Measurements from ENCODE around the gene SLC2A1. TPM values are rescaled to one million over a fixed set of nuclear protein-coding genes. Genes with fewer than 3 reads are reported as not detected.

The SLC2A1 gene
- total and polyA plus RNA-seq, 12 donors = 4.6 to 123 (median 24.3) TPM

- H3K27ac ChIP-seq = no peak overlapping the region
- H3K27me3 ChIP-seq = no peaks in the 10 kb centered on the region
- DNase-seq = no peak
- no peak for TF ChIP-seq CTCF (IDR thresholded peaks at IDR 0.05)
- no peak for TF ChIP-seq POLR2A (IDR thresholded peaks at IDR 0.05)
- H3K36me3 ChIP-seq (replicated peaks in 1 of 2) = no peaks in the 10 kb centered on the region
- intact Hi-C loops (cut with DNase I) = no loop called here
- no peaks in the 10 kb centered on the region for H3K9me3 ChIP-seq (replicated peaks in 1 of 3)
- peaks cover 0 to 11% of the 10 kb centered on the region in 2 donors for H3K4me1 ChIP-seq (replicated peaks in 1 of 2)
- no peak overlapping the region for H3K4me3 ChIP-seq
- 68 to 77% (median 73%) methylated on average over 9 of the region's 9 CpGs for WGBS, 4 donors
Measured at GRCh38 chr1:42949312-42950115, 9.2 kb downstream of the SLC2A1 start.

GRCh38 chr1:42947965-42948732, 10.5 kb downstream of the SLC2A1 start:
- no peak for DNase-seq
- intact Hi-C loops (cut with DNase I) = no loop called here
- no peaks in the 10 kb centered on the region for H3K36me3 ChIP-seq (replicated peaks in 1 of 2)
- no peaks in the 10 kb centered on the region for H3K27me3 ChIP-seq
- peak overlapping the region in 1 of 5 donors; percentile 22 for H3K27ac ChIP-seq
- WGBS, 4 donors = 81 to 85% (median 82%) methylated on average over 11 to 13 of the region's 13 CpGs
- peaks cover 0 to 24% of the 10 kb centered on the region in 2 donors for H3K4me1 ChIP-seq (replicated peaks in 1 of 2)
- TF ChIP-seq POLR2A (IDR thresholded peaks at IDR 0.05) (no peak), CTCF (IDR thresholded peaks at IDR 0.05) (no peak)
- H3K4me3 ChIP-seq = no peak overlapping the region
- H3K9me3 ChIP-seq (replicated peaks in 1 of 3) = no peaks in the 10 kb centered on the region

GRCh38 chr1:42947117-42947516, 11.6 kb downstream of the SLC2A1 start:
- no peak for DNase-seq
- intact Hi-C loops (cut with DNase I) = no loop called here
- H3K27ac ChIP-seq = no peak overlapping the region
- no peaks in the 10 kb centered on the region for H3K27me3 ChIP-seq
- no peaks in the 10 kb centered on the region for H3K9me3 ChIP-seq (replicated peaks in 1 of 3)
- TF ChIP-seq CTCF (IDR thresholded peaks at IDR 0.05) (no peak), POLR2A (IDR thresholded peaks at IDR 0.05) (no peak)
- peaks cover 0 to 25% of the 10 kb centered on the region in 2 donors for H3K4me1 ChIP-seq (replicated peaks in 1 of 2)
- H3K4me3 ChIP-seq = no peak overlapping the region
- WGBS, 4 donors = 85 to 90% (median 87%) methylated on average over 4 of the region's 4 CpGs
- H3K36me3 ChIP-seq (replicated peaks in 1 of 2) = no peaks in the 10 kb centered on the region

DNA sequence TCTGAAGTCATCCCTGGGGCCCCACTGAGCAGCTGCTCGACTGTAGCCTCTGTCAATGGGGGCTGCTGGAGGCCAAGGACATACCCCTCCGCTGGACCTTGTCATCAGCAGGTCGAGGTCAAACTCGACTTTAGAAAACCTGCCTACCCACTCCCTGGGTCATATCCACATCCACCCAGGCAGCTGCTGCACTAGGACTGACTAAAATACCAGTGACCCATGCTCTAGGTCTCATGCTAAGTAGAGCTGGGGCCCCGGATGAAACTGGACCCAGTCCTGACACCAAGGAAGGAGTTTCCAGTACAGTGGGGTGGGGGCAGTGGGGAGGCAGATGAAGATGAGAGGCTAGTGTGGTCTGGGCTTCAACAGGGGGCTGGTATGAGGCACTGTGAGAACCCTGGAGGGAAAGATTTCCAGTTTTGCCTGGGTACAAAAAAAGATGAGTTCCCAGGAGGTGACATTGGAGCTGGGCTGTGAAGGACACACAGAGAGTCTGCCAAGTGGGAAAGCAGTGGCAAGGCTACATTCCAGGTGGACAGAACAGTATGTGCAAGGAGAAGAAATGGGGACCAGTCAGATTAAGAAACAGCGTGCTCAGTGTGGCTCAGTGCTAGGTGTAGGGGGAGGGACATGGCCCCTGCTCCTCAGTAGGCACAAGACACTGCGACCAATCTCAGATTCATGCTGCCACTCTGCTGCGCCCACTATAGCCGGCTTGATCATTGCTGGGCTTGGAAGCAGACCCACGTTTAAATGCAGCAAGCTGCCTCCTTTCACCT, 12.4 kb downstream of the SLC2A1 start:
- peaks cover 0 to 33% of the 10 kb centered on the region in 2 donors for H3K4me1 ChIP-seq (replicated peaks in 1 of 2)
- no peak overlapping the region for H3K27ac ChIP-seq
- DNase-seq = no peak
- no peaks in the 10 kb centered on the region for H3K27me3 ChIP-seq
- no peak overlapping the region for H3K4me3 ChIP-seq
- 32 to 57% (median 48%) methylated on average over 7 to 10 of the region's 10 CpGs for WGBS, 4 donors
- H3K36me3 ChIP-seq (replicated peaks in 1 of 2) = no peaks in the 10 kb centered on the region
- intact Hi-C loops (cut with DNase I) = no loop called here
- no peaks in the 10 kb centered on the region for H3K9me3 ChIP-seq (replicated peaks in 1 of 3)
- TF ChIP-seq CTCF (IDR thresholded peaks at IDR 0.05) = no peak
- TF ChIP-seq POLR2A (IDR thresholded peaks at IDR 0.05) = no peak
